ENCODE measurements around the gene CMTR1.

CMTR1 gene

GRCh38 chr6:37456126-37456525, 23.1 kb downstream of the CMTR1 start:
- TF ChIP-seq SIN3A (IDR thresholded peaks at IDR 0.05; ENCODE audit: borderline replicate concordance, insufficient read depth, low read length) (no peak), TAF1 (IDR thresholded peaks at IDR 0.05; ENCODE audit: borderline replicate concordance, insufficient read depth, low read length) (no peak), POLR2AphosphoS5 (IDR thresholded peaks at IDR 0.05; ENCODE audit: low read depth, low read length) (no peak)

GRCh38 chr6:37456816-37457560, 24.0 kb downstream of the CMTR1 start:
- TF ChIP-seq REST (IDR thresholded peaks at IDR 0.05; ENCODE audit: insufficient read depth in 1 of 2, low read depth in 2 of 2, low read length in 2 of 2) = no peak
- no peak for TF ChIP-seq TAF1 (IDR thresholded peaks at IDR 0.05; ENCODE audit: borderline replicate concordance, insufficient read depth, low read length)
- TF ChIP-seq SIN3A (IDR thresholded peaks at IDR 0.05; ENCODE audit: borderline replicate concordance, insufficient read depth, low read length) = no peak
- no peak for TF ChIP-seq POLR2AphosphoS5 (IDR thresholded peaks at IDR 0.05; ENCODE audit: low read depth, low read length)
- no peak for TF ChIP-seq FOXP2 (optimal IDR thresholded peaks at IDR 0.05; ENCODE audit: borderline replicate concordance, extremely low read depth, extremely low read length, insufficient read depth)

- TF ChIP-seq POLR2AphosphoS5 (IDR thresholded peaks at IDR 0.05; ENCODE audit: low read depth, low read length) (no peak), FOXP2 (optimal IDR thresholded peaks at IDR 0.05; ENCODE audit: borderline replicate concordance, extremely low read depth, extremely low read length, insufficient read depth) (peak; percentile 20)
Measured at GRCh38 chr6:37459981-37460800, 27.2 kb downstream of the CMTR1 start.

GRCh38 chr6:37460805-37461204, 27.8 kb downstream of the CMTR1 start:
- TF ChIP-seq SIN3A (IDR thresholded peaks at IDR 0.05; ENCODE audit: borderline replicate concordance, insufficient read depth, low read length) (no peak), FOXP2 (optimal IDR thresholded peaks at IDR 0.05; ENCODE audit: borderline replicate concordance, extremely low read depth, extremely low read length, insufficient read depth) (no peak), POLR2AphosphoS5 (IDR thresholded peaks at IDR 0.05; ENCODE audit: low read depth, low read length) (no peak), REST (IDR thresholded peaks at IDR 0.05; ENCODE audit: insufficient read depth in 1 of 2, low read depth in 2 of 2, low read length in 2 of 2) (no peak), TAF1 (IDR thresholded peaks at IDR 0.05; ENCODE audit: borderline replicate concordance, insufficient read depth, low read length) (no peak)

GRCh38 chr6:37463110-37463509, 30.1 kb downstream of the CMTR1 start:
- TF ChIP-seq POLR2AphosphoS5 (IDR thresholded peaks at IDR 0.05; ENCODE audit: low read depth, low read length) (no peak), SIN3A (IDR thresholded peaks at IDR 0.05; ENCODE audit: borderline replicate concordance, insufficient read depth, low read length) (no peak), TAF1 (IDR thresholded peaks at IDR 0.05; ENCODE audit: borderline replicate concordance, insufficient read depth, low read length) (no peak), REST (IDR thresholded peaks at IDR 0.05; ENCODE audit: insufficient read depth in 1 of 2, low read depth in 2 of 2, low read length in 2 of 2) (no peak), FOXP2 (optimal IDR thresholded peaks at IDR 0.05; ENCODE audit: borderline replicate concordance, extremely low read depth, extremely low read length, insufficient read depth) (no peak)

- TF ChIP-seq POLR2AphosphoS5 (IDR thresholded peaks at IDR 0.05; ENCODE audit: low read depth, low read length) (no peak), SIN3A (IDR thresholded peaks at IDR 0.05; ENCODE audit: borderline replicate concordance, insufficient read depth, low read length) (no peak), FOXP2 (optimal IDR thresholded peaks at IDR 0.05; ENCODE audit: borderline replicate concordance, extremely low read depth, extremely low read length, insufficient read depth) (no peak), TAF1 (IDR thresholded peaks at IDR 0.05; ENCODE audit: borderline replicate concordance, insufficient read depth, low read length) (no peak), REST (IDR thresholded peaks at IDR 0.05; ENCODE audit: insufficient read depth in 1 of 2, low read depth in 2 of 2, low read length in 2 of 2) (no peak)
Measured at GRCh38 chr6:37467718-37468117, 34.7 kb downstream of the CMTR1 start.
